HL-60/S4 treated with phorbol 12-myristate 13-acetate at 8.2 ng/mL for 4 days and 3 days (cell line): ENCODE measurements around the gene FSTL4.
"Not testable (repeated sequence)": the region's sequence is repeated elsewhere in the genome, so short reads cannot be mapped to it uniquely, and the experiment has no call there.

Experiments used
- in situ Hi-C: fragments of 300-500 bp; cut with MboI; formaldehyde crosslinking; loops from 2 replicates; pipeline ENCODE4 v1.15.0; 2022; ENCODE audit warnings: low sequenced_read_pairs

The FSTL4 gene

DNA sequence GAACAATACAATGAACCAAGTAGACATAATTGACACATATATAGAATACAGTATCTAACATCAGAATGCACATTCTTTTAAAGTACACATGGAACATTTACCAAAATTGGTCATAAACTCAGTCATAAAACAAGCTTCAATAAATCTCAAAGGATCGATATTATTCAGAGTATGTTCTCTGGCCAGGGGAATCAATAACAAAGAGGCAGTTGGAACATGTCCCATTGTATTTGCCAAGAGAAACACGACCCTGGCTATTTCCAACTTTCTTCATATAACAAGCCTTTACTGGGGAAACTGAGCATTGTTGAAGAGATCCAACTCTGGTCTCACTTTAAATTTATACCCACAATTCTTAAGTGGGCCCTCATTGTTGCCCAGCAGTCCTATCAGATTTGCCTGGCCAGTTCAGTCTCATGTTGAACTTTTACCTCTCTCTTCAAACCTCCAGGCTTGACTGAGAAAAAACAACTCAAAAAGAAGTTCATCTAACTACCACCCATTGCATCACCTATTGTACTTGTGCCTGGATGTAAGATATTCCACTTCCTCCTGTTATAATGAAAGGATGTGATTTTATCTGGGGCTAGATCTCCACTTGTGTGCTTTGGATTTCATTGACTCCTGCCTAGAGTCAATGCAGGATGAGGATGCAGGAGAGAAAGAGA is 398.1 kb downstream of the FSTL4 start:
- in situ Hi-C loops: no loop called here

DNA sequence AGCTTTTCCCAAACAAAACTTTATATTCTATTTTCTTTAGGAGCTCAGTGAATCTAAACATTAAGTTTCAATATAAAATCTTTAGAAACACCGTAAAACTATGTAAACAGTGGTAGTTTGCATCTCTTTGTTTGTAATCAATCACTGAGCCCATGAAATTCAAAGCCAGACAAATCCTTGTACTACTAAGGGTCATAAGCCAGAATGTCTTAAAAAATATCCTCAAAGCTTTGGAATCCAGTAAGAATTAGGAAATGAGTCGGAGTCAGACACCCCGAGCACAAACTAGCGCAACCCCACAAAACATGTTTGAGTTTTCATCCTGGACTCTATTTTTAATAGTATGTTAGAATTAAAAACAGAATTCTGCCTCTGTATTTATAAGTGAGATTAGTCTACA is 406.7 kb downstream of the FSTL4 start:
- in situ Hi-C loops: no loop called here

DNA sequence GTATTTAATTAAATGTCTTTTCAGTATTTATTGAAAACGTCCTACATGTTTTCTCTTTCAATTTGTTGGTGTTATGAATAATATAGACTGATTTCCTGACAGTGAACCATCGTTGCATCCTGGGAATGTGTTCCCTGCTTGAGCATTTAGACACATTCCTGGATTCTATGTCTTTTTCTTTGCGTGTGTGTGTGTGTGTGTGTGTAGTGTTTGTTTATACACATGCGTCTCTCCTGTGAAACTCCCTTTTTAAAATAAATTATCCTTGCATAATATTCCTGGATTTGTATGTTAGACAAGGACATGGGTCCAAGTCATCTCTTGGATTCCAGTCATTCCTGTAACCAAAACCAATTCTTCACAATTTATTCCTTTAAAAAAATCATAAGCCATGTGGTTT is 407.1 kb downstream of the FSTL4 start:
- in situ Hi-C loops: no loop called here

DNA sequence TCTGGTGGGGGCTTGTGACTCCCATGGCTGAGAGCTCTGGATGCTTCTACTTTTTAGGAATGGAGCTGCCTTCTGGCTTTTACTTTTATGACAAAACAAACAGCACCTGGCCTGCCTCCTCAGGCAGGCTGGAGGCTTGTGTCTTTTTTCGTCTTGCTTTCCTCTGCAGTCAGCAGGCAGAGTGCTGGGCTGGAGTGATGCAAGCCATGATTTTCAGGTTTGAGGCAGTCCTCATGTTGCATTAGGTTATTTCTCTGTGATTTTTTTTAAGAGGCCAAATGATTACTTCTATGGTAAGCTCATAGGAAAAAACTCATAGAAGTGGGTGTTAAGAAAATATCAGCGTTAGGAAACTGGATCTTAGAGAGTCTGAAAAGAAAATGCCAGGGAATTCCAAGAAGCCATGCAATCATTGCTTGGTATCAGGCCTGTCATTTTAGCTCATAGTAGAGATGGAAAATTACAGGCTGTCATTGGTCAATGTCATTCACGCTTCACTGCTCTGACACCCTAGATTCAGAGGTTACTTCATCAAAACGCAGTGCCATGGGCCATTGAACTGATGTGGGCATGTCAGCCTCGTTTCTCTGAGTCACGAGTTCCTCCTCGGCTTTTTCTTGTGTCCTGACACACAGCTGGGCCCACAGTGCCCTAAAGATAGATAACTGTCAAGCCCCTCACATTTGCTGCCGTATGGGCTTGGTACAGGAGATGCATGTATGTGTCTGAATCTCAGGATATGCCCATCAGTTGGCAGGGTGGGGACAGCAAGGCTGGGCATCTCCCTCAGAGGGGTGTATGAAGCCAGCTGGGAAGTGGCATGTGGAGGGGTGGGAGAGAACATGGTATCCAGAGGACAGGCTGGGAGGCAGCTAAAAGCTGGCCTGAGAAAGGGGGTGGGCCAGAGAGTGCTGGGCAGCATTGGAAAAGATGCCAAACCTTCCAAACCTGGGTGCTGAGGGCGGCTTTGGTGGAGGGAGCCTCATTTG is 408.7 kb downstream of the FSTL4 start:
- in situ Hi-C loops: no loop called here

DNA sequence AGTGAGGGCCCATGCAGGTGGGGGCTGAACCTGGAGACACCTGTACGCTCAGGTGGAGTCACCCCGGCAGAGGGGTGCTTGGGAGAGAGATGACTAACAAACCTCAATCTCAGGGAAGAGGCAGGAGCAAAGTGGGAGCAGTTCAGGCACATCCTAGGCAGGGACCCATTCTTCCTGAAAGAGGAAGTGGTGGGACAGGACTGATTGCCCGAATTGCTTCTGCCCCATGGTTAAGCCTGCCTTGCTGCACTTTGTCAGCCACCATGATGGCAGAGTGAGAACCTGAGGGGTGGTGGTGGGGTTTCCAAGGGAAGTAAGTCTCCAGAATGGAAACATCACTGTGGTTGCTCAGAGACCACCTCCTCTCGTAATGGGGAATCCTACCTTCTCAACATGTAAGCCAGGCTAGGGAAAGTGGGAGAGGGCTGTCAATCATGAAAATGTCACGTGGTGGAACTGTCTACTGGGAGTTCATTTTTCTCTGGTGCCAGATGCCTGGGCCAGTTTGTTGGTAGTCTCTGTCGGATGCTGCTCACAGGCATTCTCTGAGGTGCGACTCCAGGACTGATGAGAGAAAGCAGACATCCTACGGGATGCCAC is 410.2 kb downstream of the FSTL4 start:
- in situ Hi-C loops: no loop called here

DNA sequence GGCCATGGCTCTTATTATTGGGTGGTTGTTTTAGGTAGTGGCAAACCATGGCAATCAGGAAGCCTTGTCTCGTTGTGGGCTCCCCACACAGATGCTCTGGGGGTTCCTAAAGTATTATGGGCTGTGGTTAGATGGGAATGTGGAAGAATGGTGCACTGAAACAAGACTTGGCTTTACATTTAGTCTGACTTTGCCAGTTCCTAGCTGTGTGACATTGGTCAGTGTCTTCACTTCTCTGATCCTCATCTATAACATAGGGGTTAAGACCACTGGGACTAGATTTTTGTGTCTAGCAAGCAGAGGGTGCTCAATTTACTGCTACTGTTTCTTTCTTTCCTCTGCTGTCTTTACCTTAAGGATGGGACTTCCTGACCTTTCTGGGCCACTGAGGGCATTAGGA is 411.0 kb downstream of the FSTL4 start:
- in situ Hi-C loops: no loop called here

DNA sequence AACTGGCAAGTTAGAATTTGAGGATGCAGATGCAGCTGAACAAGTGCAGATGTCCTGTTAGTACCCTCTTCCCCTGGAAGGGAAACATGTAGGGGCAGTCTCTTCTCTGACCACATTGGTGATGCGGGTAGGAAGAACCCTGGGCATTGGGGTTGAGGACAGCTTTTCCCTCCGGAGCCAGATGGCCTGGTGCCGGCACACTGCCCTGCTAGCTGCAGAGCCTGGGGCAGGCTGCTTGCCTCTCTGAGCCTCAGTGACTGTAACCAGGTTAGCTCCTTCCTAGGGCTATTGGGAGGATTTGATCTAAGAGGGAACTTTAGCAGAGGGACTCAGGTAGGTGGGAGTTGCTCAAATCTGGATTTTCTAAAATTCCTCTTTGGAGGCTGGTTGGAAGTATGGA is 412.1 kb downstream of the FSTL4 start:
- in situ Hi-C loops: no loop called here

DNA sequence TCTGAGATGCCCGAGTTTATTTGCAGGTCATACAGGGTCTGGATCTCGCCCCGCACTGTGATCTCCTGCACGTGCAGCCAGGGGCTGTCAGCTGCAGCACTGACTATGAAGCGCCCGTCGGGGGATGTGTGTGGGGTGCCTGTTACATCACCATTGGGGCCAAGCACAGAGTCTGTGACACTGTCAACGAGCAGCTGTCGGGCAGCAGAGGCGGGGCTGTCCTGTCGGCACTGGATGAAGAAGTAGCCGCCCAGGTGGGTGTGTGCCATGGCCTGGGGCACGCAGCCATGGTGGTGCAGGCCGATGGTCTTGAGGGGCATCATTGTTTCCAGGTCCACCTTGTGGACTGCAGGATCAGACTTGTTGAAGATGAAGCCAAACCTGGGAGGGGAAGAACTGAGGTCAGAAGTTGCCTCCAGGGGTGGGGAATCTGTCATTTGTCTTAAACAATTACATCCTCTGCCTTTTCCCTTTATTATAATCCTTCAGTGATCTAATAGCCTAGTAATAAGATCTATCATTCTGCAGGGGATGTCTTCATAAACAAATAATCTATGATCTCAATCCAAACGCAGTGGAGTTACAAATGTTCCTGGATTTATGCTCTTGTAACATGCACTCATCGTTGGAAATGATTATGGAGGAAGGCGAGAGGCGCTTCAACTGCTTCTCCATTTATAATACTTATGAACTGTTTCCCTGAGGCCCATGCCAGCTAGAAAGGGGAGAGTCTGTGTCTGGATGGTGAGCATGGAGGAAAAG is 412.7 kb downstream of the FSTL4 start:
- in situ Hi-C loops: no loop called here

DNA sequence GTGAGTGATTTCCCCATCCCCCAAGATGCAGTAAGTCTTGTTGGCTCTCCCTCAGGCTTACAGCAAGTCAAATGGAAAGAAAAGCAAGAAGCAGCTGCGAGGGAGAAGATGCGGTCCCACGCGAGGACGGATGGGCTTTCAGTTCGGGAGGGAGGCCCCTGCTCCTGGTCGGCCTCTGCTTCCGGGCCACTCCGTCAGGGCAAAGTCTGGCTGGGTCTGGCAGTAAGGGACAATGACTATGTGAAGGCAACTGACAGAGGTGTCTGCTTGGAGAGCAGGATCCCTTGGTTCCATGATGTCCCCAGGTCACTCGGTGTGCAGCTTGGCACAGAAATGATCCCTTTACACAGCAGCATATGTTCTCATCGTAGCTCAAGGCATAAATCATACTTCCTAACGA is 413.8 kb downstream of the FSTL4 start:
- in situ Hi-C loops: no loop called here

DNA sequence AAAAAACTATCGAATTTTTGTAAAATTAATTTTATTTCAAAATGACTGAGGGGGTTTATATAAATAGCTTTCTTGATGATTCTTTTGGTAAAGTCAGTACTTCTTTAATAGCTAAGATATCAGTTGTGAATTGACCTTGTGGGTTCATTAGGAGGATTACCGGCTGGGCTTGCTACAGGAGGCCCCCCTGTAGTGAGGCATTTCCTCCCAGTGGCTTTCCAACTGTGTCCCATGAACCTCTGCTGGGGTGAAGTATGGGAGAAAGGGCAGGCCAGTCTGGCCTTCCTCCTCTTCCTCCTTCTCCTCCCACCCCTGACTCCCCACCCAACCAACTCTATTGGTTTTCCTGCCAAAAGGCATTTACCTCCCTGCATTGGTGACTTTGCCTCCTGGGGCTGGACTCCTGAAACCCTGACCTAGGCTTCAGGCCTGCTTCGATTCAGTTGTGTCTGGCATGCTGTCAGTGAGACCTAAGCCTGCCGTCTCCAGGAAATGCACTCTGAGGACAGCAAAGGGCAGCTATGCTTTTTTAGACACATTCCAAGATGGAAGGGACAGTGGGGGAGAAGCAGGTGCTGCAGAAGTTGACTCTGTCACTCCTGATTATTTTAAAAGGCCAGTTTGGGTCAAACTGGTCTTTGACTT is 415.8 kb downstream of the FSTL4 start:
- in situ Hi-C loops: no loop called here

DNA sequence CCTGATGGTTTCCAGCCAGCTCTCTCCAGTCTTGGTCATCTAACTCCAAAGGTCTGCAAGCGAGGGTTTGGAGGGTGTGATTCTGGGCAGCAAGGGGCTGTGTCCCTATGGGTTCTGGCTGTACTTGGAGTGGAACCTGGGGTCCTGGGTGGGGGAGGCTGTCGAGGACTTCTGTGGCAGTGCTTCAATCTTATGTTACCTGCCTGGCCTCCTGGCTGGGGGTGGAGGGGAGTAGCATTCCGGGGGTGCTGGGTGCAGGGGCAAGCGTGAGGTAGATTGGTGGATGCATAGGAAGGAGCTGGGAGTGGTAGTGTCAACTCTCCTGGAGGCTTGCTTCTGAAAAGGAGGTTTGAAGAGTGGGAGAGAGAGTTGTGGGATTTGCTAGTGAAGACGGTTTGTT is 417.1 kb downstream of the FSTL4 start:
- in situ Hi-C loops: no loop called here

DNA sequence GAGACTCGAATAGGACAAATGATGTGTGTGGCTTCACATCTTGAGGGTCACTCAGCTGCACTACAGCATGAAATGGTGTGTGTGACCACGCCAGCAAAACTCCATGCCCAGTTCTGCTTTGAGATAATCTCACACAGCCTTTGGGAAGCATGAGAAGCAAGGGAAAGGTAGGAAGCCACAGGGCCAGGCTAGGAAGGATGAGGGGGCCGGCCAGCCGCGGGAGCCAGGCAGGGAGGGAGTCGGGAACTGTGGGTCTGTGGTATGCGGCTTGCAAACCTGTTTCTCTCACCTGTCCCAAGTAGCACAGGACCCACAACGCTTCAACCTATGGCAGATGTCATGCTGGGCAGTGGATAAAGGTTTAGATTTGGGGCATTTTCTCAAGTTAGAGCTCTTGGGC is 418.5 kb downstream of the FSTL4 start:
- in situ Hi-C loops: no loop called here

DNA sequence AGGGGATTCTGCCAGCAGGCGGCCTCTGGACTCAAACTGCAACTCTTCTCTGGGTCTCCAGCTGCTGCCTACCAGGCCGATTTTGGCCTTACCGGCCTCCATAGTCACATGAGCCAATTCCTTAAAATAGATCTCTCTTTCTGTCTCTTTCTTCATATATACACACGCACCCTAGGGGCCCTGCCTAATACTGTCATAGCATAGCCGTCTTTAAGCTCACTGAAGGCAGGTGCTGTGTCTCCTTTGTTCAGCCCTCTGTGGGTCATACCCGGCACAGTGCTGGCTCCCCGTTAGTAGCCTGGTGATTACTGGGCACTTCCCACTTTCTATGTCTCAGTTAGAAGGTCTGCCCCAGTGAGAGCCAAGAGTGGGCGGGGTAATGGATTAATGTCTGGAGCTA is 419.6 kb downstream of the FSTL4 start:
- in situ Hi-C loops: no loop called here

DNA sequence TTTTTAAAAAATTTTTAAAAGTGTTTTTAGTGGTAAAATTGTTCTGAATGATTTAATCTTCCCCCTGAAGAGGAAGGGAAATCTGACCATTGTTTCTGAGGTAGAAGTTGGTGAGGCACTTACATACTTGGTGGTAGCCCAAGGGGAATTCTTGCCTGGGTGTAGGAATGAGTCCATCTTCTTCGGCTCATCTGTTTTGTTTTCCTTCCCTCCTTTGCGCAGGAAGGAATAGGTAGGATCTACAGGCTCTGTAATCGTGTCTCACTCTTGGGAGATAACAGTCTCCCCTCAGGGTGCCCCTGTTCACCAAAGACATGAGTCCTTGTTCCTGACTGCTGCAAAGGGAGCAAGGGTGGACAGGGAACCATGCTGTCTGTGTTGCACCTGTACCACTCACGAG is 422.5 kb downstream of the FSTL4 start:
- in situ Hi-C loops: no loop called here

DNA sequence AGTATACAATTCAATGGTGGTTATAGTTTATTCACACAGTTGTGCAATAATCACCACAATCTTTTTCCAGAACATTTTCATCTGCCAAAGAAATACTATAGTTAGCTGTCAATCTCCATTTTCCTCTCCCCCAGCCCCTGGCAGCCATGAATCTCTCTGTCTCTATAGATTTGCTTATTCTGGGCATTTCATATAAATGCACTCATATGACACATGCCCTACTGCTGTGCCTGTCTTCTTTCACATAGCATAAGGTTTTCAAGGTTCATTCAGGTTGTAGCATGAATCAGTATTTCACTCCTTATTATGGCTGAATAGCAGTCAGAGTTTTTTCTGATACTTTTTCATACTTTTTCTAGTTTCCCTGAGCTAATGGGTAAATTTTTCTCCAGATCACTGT is 432.9 kb downstream of the FSTL4 start:
- in situ Hi-C loops: no loop called here

DNA sequence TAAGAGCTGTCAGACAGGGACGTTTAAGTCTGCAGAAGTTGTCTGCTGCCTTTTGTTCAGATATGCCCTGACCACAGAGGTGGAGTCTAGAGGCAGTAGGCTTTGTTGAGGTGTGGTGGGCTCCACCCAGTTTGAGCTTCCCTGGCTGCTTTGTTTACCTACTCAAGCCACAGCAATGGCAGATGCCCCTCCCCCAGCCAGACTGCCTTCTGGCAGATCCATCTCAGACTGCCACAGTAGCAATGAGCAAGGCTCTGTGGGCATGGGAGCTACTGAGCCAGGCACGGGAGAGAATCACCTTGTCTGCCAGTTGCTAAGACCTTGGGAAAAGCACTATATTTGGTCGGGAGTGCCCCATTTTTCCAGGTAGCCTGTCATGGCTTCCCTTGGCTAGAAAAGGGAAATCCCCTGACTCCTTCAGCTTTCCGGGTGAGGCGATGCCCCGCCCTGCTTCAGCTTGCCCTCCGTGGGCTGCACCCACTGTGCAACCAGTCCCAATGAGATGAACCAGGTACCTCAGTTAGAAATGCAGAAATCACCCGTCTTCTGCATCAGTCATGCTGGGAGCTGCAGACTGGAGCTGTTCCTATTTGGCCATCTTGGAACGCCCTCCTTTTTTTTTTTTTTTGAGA is 441.5 kb downstream of the FSTL4 start:
- in situ Hi-C loops: not testable (repeated sequence)

DNA sequence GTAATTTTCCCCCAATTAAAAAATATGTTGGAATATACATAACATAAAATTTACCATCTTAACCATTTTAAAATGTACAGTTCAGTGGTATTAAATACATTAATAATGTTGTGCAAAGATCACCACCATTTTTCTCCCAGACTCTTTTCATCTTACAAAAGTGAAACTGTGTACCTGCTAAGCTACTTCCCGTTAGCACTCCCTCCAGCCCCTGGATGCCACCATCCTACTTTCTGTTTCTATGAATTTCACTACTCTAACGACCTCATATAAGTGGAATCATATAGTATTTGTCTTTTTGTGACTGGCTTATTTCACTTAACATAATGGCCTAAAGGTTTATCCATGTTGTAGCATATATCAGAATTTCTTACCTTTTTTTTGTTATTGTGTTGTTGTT is 447.6 kb downstream of the FSTL4 start:
- in situ Hi-C loops: no loop called here

DNA sequence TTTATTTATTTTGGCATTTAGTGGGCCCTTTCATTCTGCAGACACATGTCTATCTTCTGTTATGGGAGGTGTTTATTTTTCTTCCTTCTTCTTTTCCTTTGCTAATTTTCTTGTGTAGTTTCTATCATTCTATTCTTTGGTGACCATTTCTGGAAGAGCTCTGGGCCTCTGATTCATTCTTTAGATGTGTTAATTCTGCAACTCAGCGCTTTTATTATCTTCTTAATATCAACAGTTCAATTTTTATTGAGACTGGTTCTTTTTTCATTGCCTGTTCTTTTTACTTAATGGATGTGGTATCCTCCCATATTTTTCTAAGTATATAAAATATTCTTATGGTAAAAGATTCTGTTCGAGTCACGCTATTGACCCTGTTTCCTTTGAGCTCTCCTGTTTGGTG is 448.5 kb downstream of the FSTL4 start:
- in situ Hi-C loops: no loop called here

DNA sequence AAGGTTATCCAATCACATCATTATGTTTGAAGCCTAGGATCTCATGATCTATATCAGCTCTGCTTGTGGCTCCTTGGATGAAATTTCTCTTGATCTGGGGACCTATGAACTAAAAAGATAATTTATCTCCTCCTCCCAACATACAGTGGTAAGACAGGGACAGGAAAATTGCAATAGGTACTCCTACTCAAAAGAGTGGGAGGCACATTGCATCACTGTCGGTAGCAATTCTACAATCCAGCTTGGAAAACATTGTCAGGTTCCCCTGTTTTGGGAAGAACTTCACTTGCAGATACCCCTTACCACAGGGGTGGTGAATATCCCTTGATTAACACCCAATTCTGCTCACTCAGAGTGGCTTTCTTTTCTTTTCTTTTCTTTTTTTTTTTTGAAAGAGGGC is 452.8 kb downstream of the FSTL4 start:
- in situ Hi-C loops: no loop called here

DNA sequence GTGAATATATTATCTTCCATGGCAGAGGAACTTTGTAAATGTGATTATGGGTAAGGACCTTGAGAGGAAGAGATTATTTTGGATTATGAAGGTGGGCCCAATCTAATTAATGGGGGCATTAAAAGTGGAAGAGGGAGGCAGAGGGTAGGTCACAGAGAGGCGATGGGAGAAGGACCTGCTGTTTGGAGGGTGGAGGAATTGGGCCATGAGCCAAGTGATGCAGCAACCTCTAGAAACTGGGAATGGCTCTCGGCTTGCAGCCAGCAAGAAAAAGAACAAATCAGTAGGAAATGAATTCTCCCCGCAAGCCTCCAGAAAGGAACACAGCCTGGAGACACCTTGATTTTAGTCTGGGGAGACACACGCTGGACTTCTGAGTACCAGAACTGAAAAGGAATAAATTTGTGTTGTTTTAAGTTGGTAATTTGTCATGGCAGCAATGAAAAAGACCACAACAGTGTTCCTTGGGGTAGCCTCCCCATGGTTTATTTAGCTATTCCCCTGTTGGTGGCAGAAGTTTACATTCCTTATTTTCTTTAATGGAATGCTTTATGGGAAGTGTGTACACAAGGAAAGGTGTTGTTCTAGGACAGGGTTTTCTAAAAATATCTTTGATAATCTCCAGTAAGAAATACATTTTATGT is 456.9 kb downstream of the FSTL4 start:
- in situ Hi-C loops: no loop called here
